AG04450 (cell line): ENCODE measurements around the gene PEPD. TPM values are rescaled to one million over a fixed set of nuclear protein-coding genes. Genes with fewer than 3 reads are reported as not detected.

Experiments
- CTCF ChIA-PET: fragments of 300-600, 350-600 bp; formaldehyde crosslinking; extraction: SDS; loops from one replicate; lab custom pipeline; 2022; ENCODE audit warnings: antibody characterized with exemption, inconsistent platforms; lab: Charles Lee
- POLR2A ChIA-PET: fragments of 350-600 bp; formaldehyde crosslinking; extraction: SDS; loops from one replicate; lab custom pipeline; 2021; ENCODE audit warnings: antibody characterized with exemption, inconsistent platforms; lab: Yijun Ruan, JAX
- DNase-seq: peaks from one replicate; pipeline ENCODE4 v3.0.0-alpha.2; 2011; ENCODE audit warnings: low read depth, low spot score
- H3K27ac ChIP-seq: one replicate; pipeline ENCODE4 v1.5.1; 2012; ENCODE audit warnings: low read depth, low read length, control low read depth
- H3K27me3 ChIP-seq: one replicate; pipeline ENCODE4 v1.6.0; 2012; ENCODE audit warnings: low read length; ENCODE audit not compliant: control insufficient read depth, insufficient read depth
- H3K4me3 ChIP-seq: 2 replicates; pipeline ENCODE4 v1.5.1; 2011; ENCODE audit warnings: mild to moderate bottlenecking, low read depth, low read length, control low read depth
- H3K9me3 ChIP-seq: 2 replicates; pipeline ENCODE4 v1.5.1; 2012; ENCODE audit warnings: low read length; ENCODE audit not compliant: control insufficient read depth, insufficient read depth
- CTCF ChIP-seq: IDR thresholded peaks from 2 replicates; pipeline ENCODE4 v1.5.1; 2011; ENCODE audit warnings: low read depth, low read length, control low read depth, inconsistent platforms
- polyA plus RNA-seq: library from polyadenylated mRNA; depleted of rRNA; stranded (reverse); fragments of >200 nt; gene quantifications from 2 replicates; pipeline ENCODE4 v1.2.3, GENCODE V29; 2011

PEPD gene
- polyA plus RNA-seq, 1 experiment: 67.1 TPM

- Histone ChIP-seq H3K9me3 (no peaks in the 10 kb centered on the region; the same call in 1 of the 2 replicates), H3K27ac (no peak overlapping the region), H3K27me3 (no peaks in the 10 kb centered on the region), H3K4me3 (no peak overlapping the region)
- no peak for DNase-seq
- CTCF ChIA-PET: no interaction called here
- POLR2A ChIA-PET: no interaction called here
- no peak for TF ChIP-seq CTCF
Observed at GRCh38 chr19:33507021-33507956, 14.3 kb downstream of the PEPD start.

- Histone ChIP-seq H3K9me3 (no peaks in the 10 kb centered on the region; the same call in 1 of the 2 replicates), H3K4me3 (no peak overlapping the region), H3K27ac (no peak overlapping the region), H3K27me3 (no peaks in the 10 kb centered on the region)
- POLR2A ChIA-PET: no interaction called here
- CTCF ChIA-PET: no interaction called here
- no peak for TF ChIP-seq CTCF
- DNase-seq: no peak
Observed at GRCh38 chr19:33506498-33506897, 15.1 kb downstream of the PEPD start.

GRCh38 chr19:33505823-33506222 lies 15.8 kb downstream of the PEPD start:
- CTCF ChIA-PET: no interaction called here
- Histone ChIP-seq H3K9me3 (no peaks in the 10 kb centered on the region; the same call in 1 of the 2 replicates), H3K27me3 (no peaks in the 10 kb centered on the region), H3K4me3 (no peak overlapping the region), H3K27ac (no peak overlapping the region)
- POLR2A ChIA-PET: no interaction called here
- no peak for DNase-seq
- TF ChIP-seq CTCF: no peak

GRCh38 chr19:33505148-33505547 lies 16.4 kb downstream of the PEPD start:
- ChIA-PET CTCF (no interaction called here), POLR2A (interaction anchor here (0.5 kb wide), 1 partner anchor 16 kb away, joined by 4 read pairs; the partner anchor contains the start of gene PEPD)
- no peak for DNase-seq
- no peak overlapping the region for H3K4me3 ChIP-seq
- H3K9me3 ChIP-seq: no peaks in the 10 kb centered on the region; the same call in 1 of the 2 replicates
- no peak overlapping the region for H3K27ac ChIP-seq
- no peaks in the 10 kb centered on the region for H3K27me3 ChIP-seq
- TF ChIP-seq CTCF: no peak

GRCh38 chr19:33504058-33504444 lies 17.5 kb downstream of the PEPD start:
- CTCF ChIA-PET: no interaction called here

More at GRCh38 chr19:33504058-33504444, 17.5 kb downstream of the PEPD start:
- Histone ChIP-seq H3K27me3 (no peaks in the 10 kb centered on the region), H3K27ac (no peak overlapping the region), H3K9me3 (no peaks in the 10 kb centered on the region; the same call in 1 of the 2 replicates), H3K4me3 (no peak overlapping the region)
- DNase-seq: no peak
- POLR2A ChIA-PET: no interaction called here
- no peak for TF ChIP-seq CTCF
